GM18867 (cell line): ENCODE results near the gene HACD4.

Source experiments
- ATAC-seq: cut with Tn5 transposase; IDR thresholded peaks from one replicate; pipeline ENCODE4 v1.9.1; 2021; ENCODE audit warnings: mild to moderate bottlenecking, moderate library complexity; ENCODE audit not compliant: unreplicated experiment

The HACD4 gene

GRCh38 chr9:21031091-21031807, at the start of gene HACD4:
Gene HACD4, minus strand, starts transcription at chr9:21031640. Its CDS starts 50 bp downstream, at chr9:21031590.
- peak; percentile 81 for ATAC-seq

GRCh38 chr9:21080793-21081192, 49.4 kb upstream of the HACD4 start:
- ATAC-seq, result no peak

- no peak for ATAC-seq
Measured at GRCh38 chr9:21078702-21079101, 47.3 kb upstream of the HACD4 start.

GRCh38 chr9:21077781-21078180, 46.3 kb upstream of the HACD4 start, which contains the start of gene IFNB1:
Gene IFNB1, minus strand, starts transcription at chr9:21077942. Its CDS starts 73 bp downstream, at chr9:21077869.
- no peak for ATAC-seq

- ATAC-seq, result no peak
Measured at GRCh38 chr9:21075484-21075883, 44.0 kb upstream of the HACD4 start.

- no peak for ATAC-seq
Measured at GRCh38 chr9:21070906-21071305, 39.5 kb upstream of the HACD4 start.

- no peak for ATAC-seq
Measured at GRCh38 chr9:21070171-21070571, 38.7 kb upstream of the HACD4 start.

GRCh38 chr9:21060919-21061561, 29.6 kb upstream of the HACD4 start:
- ATAC-seq, result peak; percentile 58

GRCh38 chr9:21056931-21057330, 25.5 kb upstream of the HACD4 start:
- ATAC-seq, result no peak

GRCh38 chr9:21053851-21054250, 22.4 kb upstream of the HACD4 start:
- no peak for ATAC-seq

- no peak for ATAC-seq
Measured at GRCh38 chr9:21047281-21047691, 15.8 kb upstream of the HACD4 start.

- no peak for ATAC-seq
Measured at GRCh38 chr9:21043841-21044240, 12.4 kb upstream of the HACD4 start.

- ATAC-seq, result no peak
Measured at GRCh38 chr9:21042466-21042865, 11.0 kb upstream of the HACD4 start.

- no peak for ATAC-seq
Measured at GRCh38 chr9:21039302-21039701, 7.9 kb upstream of the HACD4 start.

- ATAC-seq, result no peak
Measured at GRCh38 chr9:21037278-21037677, 5.8 kb upstream of the HACD4 start.

- no peak for ATAC-seq
Measured at GRCh38 chr9:21031808-21032183, 356 bp upstream of the HACD4 start.

- ATAC-seq, result peak; percentile 77
Measured at GRCh38 chr9:21030389-21031035, 928 bp downstream of the HACD4 start.

- no peak for ATAC-seq
Measured at GRCh38 chr9:21029661-21030060, 1.8 kb downstream of the HACD4 start.

- ATAC-seq, result no peak
Measured at GRCh38 chr9:21028466-21028865, 3.0 kb downstream of the HACD4 start.

- no peak for ATAC-seq
Measured at GRCh38 chr9:21027295-21027694, 4.1 kb downstream of the HACD4 start.

GRCh38 chr9:21023861-21024260, 7.6 kb downstream of the HACD4 start:
- no peak for ATAC-seq

- ATAC-seq, result no peak
Measured at GRCh38 chr9:21018177-21018576, 13.3 kb downstream of the HACD4 start.
